HG03060 (cell line): ENCODE results near the gene MRPL37.
"Not testable (repeated sequence)": the region's sequence is repeated elsewhere in the genome, so short reads cannot be mapped to it uniquely, and the experiment has no call there.

Source experiments
- ATAC-seq: cut with Tn5 transposase; IDR thresholded peaks from one replicate; pipeline ENCODE4 v1.9.1; 2021; ENCODE audit warnings: low read depth, moderate number of reproducible peaks; ENCODE audit not compliant: unreplicated experiment

MRPL37 gene

GRCh38 chr1:54199765-54200518 lies at the start of gene MRPL37, which contains the start of gene CYB5RL:
TSS of gene MRPL37 (plus strand) at chr1:54200167. CDS start at chr1:54200244, 77 bp downstream.
TSS of gene CYB5RL (minus strand) at chr1:54200030. CDS start at chr1:54195616, 4,414 bp downstream.
- ATAC-seq = peak; percentile 82

GRCh38 chr1:54151013-54151412 lies 49.0 kb upstream of the MRPL37 start:
- no peak for ATAC-seq

DNA sequence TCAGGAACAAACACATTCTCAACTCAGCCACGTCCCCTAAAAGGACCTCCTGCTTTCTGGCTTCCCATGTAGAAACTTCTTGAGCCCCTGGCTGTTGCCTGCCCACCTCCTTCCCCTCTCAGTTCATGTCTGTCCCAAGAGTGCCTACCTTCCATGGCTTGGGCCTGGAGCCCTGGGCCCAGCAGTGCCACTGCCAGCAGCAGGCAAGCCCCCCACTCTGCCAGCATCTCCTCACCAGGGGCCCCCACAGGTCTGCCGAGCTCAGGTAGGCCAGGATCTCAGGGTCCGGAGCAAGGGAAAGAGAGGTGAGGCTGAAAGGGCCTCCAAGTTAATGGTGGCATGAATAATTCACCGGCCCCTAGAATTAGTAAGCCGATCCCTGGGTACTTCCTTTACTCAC lies 47.3 kb upstream of the MRPL37 start, which contains the start of gene CDCP2:
CDCP2 (minus strand) TSS at position 305 of the 400 bp plus-strand sequence; CDS start at position 227, 78 bp downstream.
- no peak for ATAC-seq

DNA sequence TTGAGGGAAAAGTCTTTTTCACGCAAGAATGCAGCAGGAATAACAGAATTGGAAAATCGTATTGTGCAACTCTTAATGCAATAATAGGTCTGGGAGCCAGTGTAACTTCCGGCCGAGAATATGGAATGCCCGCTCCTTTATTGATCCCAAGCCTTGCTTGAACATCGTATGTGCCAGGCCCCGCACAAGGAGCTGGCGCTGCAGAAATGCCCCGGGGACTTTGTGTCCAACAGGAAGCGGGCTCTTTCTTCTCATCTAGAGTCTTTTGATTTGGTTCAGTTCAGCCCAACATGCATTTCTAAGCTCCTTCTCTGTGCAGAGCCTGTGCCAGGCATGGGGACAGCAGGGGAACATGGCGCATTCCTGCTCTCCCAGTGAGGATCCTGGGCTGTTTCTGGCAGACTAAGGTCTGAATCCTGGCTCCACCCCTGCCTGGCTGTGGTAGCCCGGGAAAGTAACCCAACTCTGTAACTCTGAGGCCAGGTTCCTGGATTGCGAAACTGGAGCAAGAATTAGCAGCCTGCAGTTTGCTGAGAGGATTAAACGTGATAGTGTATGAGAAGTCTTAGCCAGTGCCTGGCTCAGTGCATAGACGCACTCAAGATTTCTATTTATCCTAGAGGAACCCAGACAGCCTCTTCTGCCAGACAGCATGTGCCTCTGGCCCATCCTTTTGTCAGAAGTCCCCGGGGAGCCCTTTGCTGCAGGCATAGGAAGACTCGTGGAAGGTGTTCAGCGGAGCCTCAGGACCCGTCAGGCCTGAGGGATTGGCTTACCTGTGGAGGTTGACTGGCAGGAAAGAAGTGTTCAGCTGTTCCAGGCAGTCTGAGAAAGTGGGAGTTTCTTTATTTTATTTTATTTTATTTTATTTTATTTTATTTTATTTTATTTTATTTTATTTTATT lies 46.2 kb upstream of the MRPL37 start:
- no peak for ATAC-seq

DNA sequence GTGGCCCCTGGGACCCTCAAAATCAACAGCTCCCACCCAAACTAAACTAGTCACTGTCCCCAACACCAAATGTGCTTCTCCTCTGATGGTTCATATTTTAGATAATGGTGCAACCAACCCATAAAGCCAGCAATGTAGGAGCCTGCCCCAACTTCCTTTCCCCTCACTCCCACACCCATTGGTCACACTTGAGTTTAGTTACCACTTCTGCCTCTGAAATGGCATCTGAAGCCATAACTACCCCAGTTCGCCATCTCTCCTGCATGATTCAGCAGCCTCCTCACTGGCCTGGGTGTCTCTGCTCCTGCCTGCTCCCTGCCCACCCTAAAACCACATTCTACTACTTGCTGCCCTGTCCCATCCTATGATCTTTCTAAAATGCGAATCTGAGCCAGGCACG lies 43.8 kb upstream of the MRPL37 start:
- ATAC-seq = no peak

DNA sequence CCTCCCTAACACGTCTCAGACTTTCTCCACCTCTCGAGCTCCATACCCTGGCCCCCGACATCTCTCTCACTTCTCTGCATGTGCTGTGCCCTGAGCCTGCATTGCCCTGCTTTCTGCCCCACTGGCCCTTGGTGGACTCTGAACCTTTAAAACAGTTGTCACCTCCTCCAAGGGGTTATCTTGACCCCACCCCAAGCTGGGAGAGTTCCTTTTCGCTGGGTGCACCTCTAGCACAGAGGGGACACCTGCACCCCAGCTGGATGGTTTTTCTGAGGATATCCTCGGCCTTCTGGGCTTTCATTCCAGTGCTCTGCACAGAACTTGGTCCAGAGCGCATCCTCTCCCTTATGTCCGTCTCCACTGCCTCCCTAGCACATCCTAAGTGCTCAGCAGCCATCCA lies 43.0 kb upstream of the MRPL37 start:
- ATAC-seq = no peak

DNA sequence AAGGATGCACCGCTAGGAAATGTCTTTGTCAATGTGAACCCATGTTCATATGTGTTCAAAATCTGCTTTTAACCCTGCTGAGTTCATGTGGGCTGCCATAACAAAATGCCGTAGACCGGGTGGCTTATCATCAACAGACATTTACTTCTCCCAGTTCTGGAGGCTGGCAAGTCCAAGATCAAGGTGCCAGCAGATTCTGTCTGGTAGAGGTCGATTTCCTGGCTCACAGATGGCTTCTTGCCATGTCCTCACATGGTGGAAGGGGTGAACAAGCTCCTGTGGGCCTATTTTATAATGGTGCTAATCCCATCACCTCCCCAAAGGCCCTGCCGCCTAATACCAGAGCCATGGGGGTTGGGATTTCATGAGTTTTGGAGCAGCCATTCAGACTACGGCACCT lies 42.6 kb upstream of the MRPL37 start:
- no peak for ATAC-seq

DNA sequence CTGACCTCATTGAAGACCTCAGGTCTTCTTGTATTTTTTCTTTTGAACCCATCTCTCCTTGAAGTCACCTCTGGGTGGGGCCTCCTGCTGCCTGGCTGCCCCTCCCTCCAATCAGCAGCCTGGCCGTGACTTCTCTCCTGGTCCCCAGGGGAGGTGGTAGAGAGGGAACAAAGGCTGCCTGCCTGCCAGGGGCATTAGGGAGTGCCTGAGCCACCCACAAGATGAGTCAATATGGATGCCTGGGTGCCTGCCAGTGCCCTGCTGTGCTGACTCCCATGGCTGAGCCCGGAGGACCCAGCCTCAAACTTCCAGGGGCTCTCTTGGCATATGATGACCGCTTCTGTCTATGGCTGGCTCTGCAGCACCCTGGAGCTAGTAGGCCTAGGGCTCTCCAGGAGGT lies 41.9 kb upstream of the MRPL37 start:
- ATAC-seq = no peak

DNA sequence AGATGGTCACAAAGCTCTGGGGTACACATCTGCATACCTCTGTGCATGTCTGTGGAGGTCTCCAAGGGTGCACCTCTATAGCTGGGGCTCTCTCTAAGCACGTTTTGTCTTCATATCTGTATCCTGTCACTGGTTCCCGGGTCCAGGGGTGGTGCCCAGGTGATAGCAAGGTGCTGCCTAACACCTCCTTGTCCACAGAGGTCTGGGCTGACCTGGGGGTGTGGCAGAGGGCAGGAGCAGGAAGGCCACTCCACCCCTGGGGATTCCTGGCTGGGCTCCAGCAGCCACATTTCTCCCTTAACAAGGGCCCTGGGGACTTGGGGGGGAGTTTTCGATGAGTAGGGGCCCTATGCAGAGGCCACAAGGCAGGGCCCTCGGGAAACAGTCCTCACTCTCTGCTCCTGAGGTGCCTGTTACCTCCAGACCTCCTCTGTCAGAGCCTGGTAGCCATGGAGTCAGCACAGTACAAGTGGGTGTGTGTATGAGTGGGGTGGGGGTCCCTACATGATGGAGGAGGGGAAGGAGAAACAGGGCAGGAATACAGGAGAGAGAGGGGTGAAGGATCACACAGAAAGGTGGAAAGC lies 40.1 kb upstream of the MRPL37 start:
- ATAC-seq = no peak

DNA sequence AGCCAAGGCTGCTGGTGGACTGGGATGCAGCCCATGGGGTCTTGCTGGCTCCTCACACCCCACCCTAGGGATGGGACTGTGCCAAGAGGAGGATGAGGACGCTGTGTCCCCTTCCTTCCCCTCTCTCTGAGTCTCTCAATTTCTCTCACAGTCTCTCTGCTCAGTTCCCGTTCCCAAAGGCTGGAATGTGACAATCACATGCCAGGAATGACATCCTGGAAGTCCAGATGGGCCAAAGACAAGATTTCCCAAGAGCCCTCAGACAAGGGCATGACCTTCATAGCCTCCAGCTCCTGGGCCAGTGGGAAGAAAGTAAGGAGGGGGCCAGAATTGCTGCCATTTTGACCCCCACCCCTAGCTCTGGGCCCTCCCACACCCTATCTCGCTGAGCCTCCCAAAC lies 39.6 kb upstream of the MRPL37 start:
- ATAC-seq = no peak

- ATAC-seq = no peak
Measured at GRCh38 chr1:54161495-54162168, 38.3 kb upstream of the MRPL37 start.

- no peak for ATAC-seq
Measured at GRCh38 chr1:54163051-54163450, 36.9 kb upstream of the MRPL37 start.

DNA sequence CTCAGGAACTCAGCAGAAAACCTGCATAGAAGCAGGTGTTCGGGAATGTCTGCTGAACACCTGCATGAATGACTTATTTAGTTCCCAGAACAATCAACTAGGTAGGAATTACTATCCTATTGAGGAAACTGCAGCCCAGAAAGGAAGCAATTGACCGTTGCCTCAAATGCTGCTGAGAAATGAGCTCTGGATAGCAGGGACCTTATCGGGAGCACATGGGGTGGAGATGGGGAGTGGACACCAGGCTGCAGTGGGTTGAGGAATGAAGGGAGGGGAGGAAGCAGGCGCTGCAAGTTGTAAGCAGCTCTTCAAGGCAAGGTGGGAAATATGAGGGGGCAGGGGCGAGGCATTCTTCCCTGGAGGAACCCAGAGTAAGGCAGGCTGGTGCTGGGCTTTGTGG lies 36.4 kb upstream of the MRPL37 start:
- ATAC-seq = no peak

DNA sequence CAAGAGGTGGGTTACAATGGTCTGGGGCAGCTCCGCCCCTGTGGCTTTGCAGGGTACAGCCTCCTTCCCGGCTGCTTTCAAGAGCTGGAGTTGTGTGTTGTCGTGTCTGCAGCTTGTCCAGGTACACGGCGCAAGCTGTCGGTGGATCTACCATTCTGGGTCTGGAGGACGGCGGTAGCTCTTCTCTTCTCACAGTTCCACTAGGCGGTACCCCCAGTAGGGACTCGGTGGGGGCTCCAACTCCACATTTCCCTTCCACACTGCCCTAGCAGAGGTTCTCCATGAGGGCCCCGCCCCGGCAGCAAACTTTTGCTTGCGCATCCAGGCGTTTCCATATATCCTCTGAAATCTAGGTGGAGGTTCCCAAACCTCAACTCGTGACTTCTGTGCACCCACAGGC lies 34.8 kb upstream of the MRPL37 start:
- ATAC-seq = no peak

DNA sequence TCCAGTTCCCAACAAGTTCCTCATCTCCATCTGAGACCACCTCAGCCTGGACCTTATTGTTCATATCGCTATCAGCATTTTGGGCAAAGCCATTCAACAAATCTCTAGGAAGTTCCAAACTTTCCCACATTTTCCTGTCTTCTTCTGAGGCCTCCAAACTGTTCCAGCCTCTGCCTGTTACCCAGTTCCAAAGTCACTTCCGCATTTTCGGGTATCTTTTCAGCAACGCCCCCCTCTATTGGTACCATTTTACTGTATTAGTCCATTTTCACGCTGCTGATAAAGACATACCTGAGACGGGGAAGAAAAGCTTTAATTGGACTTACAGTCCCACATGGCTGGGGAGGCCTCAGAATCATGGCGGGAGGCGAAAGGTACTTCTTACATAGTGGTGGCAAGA lies 33.6 kb upstream of the MRPL37 start:
- ATAC-seq = not testable (repeated sequence)

DNA sequence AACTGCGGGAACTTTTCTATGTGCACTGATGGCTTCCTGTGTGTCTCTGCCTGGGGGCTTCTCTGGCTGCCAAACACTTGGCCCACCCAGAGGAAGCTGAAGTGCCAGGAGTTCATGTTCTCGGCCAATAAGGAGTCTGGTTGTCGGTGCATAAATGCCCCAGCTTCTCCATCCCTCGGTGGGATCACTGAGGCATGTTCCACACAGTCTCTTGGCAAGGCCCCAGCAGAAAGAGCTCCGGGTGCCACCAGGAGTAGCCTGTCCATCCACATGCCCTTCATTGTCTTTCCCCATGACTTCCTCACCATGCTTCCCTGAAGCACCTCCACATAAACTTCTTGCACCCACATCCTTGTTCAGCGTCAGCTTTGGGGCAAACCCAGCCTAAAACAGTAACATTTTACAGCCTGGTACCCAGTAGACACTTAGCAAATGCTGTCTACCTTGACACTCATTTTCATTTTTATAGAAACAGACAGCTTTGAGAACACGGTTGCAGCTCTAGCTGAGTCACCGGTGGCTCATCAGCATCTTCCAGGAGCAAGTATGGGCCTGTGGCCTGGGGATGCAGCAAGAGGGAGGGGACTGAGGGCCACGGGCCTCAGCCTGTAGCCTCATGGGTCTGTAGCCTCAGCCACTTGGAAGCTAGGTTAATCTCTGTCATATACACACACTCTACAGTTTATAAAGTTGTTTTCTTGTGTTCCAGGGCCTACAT lies 32.4 kb upstream of the MRPL37 start:
- ATAC-seq = no peak

- ATAC-seq = no peak
Measured at GRCh38 chr1:54168206-54168965, 31.6 kb upstream of the MRPL37 start.

DNA sequence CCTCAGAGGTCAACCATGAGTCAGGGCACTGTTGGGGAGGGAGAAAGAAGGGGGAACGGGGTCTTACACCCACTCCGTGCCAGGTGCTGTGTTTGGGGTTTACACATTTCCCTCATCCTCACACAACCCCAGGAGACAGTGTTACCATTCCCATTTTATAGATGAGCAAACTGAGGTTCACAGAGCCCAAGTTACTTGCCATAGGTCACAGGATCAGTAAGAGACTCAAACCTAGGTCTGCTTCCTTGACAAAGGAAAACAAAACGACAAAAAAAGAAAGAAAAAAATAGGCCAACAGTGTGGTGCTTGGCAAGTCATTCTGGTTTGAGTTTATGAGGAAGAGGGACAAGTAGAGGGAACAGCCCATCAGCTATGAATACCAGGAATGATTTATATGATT lies 30.9 kb upstream of the MRPL37 start:
- ATAC-seq = no peak

DNA sequence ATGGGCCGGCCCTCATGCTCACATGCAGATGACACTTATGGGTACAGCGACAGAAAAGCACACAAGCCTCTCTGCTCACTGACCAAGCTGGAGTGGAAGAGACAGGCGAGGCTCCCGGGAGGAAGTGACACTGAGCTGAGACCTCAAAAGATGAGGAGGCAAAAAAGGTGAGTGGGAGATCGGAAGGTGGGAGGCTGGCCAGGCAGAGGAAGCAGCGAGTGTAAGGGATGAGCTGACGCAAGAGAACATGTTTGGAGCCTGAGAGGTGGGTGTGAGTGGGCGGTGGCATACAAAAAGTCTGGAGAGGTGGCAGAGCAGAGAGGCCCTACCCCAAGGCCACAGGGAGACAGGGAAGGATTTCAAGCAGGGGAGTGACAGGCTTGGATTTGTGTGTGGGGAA lies 29.0 kb upstream of the MRPL37 start:
- ATAC-seq = no peak
